Sigmoid colon (tissue), 7 donors: ENCODE data around the gene PAX2. TPM values are rescaled to one million over a fixed set of nuclear protein-coding genes. Genes with fewer than 3 reads are reported as not detected.
"Not testable (repeated sequence)": the region's sequence is repeated elsewhere in the genome, so short reads cannot be mapped to it uniquely, and the experiment has no call there.

Experiments used
- DNase-seq: peaks from one replicate; pipeline ENCODE4 v3.0.0-alpha.2; 2019
- H3K27ac ChIP-seq, 4 donors: fragments of 200-600 bp; sonication (generic); one replicate each; pipeline ENCODE4 v1.5.1; 2016 to 2019; ENCODE audit warnings: mild to moderate bottlenecking in 1 of 4
- H3K27me3 ChIP-seq, 3 donors: fragments of 200-600 bp; sonication (generic); one replicate each; pipeline ENCODE4 v1.5.1; 2019; ENCODE audit warnings: mild to moderate bottlenecking in 1 of 3
- H3K36me3 ChIP-seq, 4 donors: fragments of 200-600 bp; sonication (generic); one replicate each; pipeline ENCODE4 v1.5.1; 2016 to 2019
- H3K4me1 ChIP-seq, 4 donors: fragments of 200-600 bp; sonication (generic); one replicate each; pipeline ENCODE4 v1.5.1; 2017 to 2019
- H3K4me3 ChIP-seq, 4 donors: fragments of 200-600 bp; sonication (generic); one replicate each; pipeline ENCODE4 v1.5.1; 2017 to 2019; ENCODE audit warnings: mild to moderate bottlenecking in 2 of 4, moderate library complexity in 1 of 4
- H3K9me3 ChIP-seq, 4 donors: fragments of 200-600 bp in 3 of 4; sonication (generic) in 3 of 4; one replicate each; pipeline versions ENCODE4 v1.5.1 to v1.6.1; 2013 to 2019
- CTCF ChIP-seq, 4 experiments: fragments of 450-650 bp in 3 of 4; fragments of 200-600 bp in 1 of 4; IDR thresholded peaks; one replicate each; pipeline ENCODE4 v1.5.1; 2016 to 2019; ENCODE audit warnings: antibody characterized with exemption in 4 of 4, mild to moderate bottlenecking in 3 of 4, moderate library complexity in 2 of 4
- EP300 ChIP-seq, 4 donors: sonication (generic); formaldehyde crosslinking; IDR thresholded peaks; one replicate each; pipeline ENCODE4 v1.6.1; 2017; ENCODE audit warnings: antibody characterized with exemption in 4 of 4
- POLR2A ChIP-seq, 2 donors: fragments of 450-650 bp; IDR thresholded peaks; one replicate each; pipeline ENCODE4 v1.6.1; 2016; ENCODE audit warnings: antibody characterized with exemption in 2 of 2, mild to moderate bottlenecking in 2 of 2, moderate library complexity in 2 of 2
- POLR2AphosphoS5 ChIP-seq, 4 donors: sonication (generic); formaldehyde crosslinking; IDR thresholded peaks; one replicate each; pipeline ENCODE4 v1.6.1; 2017; ENCODE audit warnings: antibody characterized with exemption in 4 of 4
- WGBS, 2 donors: extraction: QIAGEN DNeasy Blood & Tissue Kit; methylation state at CpG; one replicate each; pipeline ENCODE4 v1.1.7; 2013; 5-methylcytosine and 5-hydroxymethylcytosine counted together
- intact Hi-C: fragments of 100-400 bp; cut with DNase I; formaldehyde crosslinking; loops from one replicate; pipeline ENCODE4 v1.15.1; 2023
- polyA plus RNA-seq, 3 donors: library from polyadenylated mRNA; stranded (reverse); fragments of 200-250 nt; gene quantifications; one replicate each; pipeline ENCODE4 v1.2.3, GENCODE V29; 2013
- total RNA-seq, 4 donors: library from RNA; depleted of rRNA; stranded (reverse); fragments of >200 nt; gene quantifications; one replicate each; pipeline ENCODE4 v1.1.0, GENCODE V29; 2016
- donor health status: healthy with polysubstance abuse.
- donor health status: Bipolar disorder and iron deficiency.
- donor health status: healthy.

PAX2 gene
- total RNA-seq (not detected), polyA plus RNA-seq (not detected)

GRCh38 chr10:100744987-100745881 lies at the start of gene PAX2:
Gene PAX2, plus strand, starts transcription at chr10:100745582. Its CDS starts 679 bp downstream, at chr10:100746261.
- peaks cover 87 to 100% (median 97%) of the 10 kb centered on the region in 3 donors for H3K27me3 ChIP-seq
- DNase-seq: peak; percentile 59
- H3K36me3 ChIP-seq: no peaks in the 10 kb centered on the region
- intact Hi-C loops: loop anchor here (5.0 kb wide), 1 partner anchor 183 kb away; no protein-coding TSS in a partner anchor
- H3K4me3 ChIP-seq: peak within 1 kb of the TSS in 3 of 4 donors; percentile 18 to 37 (median 31)
- TF ChIP-seq POLR2A (IDR thresholded peaks at IDR 0.05) (no peak), POLR2AphosphoS5 (IDR thresholded peaks at IDR 0.05) (no peak), CTCF (IDR thresholded peaks at IDR 0.05) (no peak), EP300 (IDR thresholded peaks at IDR 0.05) (no peak)
- H3K27ac ChIP-seq: no peak within 1 kb of the TSS
- H3K4me1 ChIP-seq: peaks cover 0 to 76% (median 57%) of the 10 kb centered on the region in 4 donors
- WGBS, 2 donors: 2% methylated on average over 75 of the region's 75 CpGs
- no peaks in the 10 kb centered on the region for H3K9me3 ChIP-seq

- Histone ChIP-seq H3K4me3 (no peak overlapping the region), H3K4me1 (no peaks in the 10 kb centered on the region), H3K9me3 (no peaks in the 10 kb centered on the region), H3K27me3 (peaks cover 0 to 6% (median 0%) of the 10 kb centered on the region in 3 donors), H3K36me3 (no peaks in the 10 kb centered on the region), H3K27ac (no peak overlapping the region)
- TF ChIP-seq POLR2AphosphoS5 (IDR thresholded peaks at IDR 0.05): no peak
- no peak for TF ChIP-seq POLR2A (IDR thresholded peaks at IDR 0.05)
- TF ChIP-seq CTCF (IDR thresholded peaks at IDR 0.05): no peak
- TF ChIP-seq EP300 (IDR thresholded peaks at IDR 0.05): no peak
- 45 to 51% methylated on average over 2 of the region's 2 CpGs for WGBS, 2 donors
- no peak for DNase-seq
- intact Hi-C loops: no loop called here
These were observed 48.9 kb upstream of the PAX2 start for GRCh38 chr10:100696477-100696901.

- no peak for DNase-seq
- intact Hi-C loops: no loop called here
These were observed 48.3 kb upstream of the PAX2 start for GRCh38 chr10:100697070-100697469.

GRCh38 chr10:100697631-100698030 lies 47.8 kb upstream of the PAX2 start:
- Histone ChIP-seq H3K36me3 (no peaks in the 10 kb centered on the region), H3K9me3 (no peaks in the 10 kb centered on the region), H3K4me3 (no peak overlapping the region), H3K27ac (no peak overlapping the region), H3K4me1 (no peaks in the 10 kb centered on the region), H3K27me3 (peaks cover 0 to 6% (median 0%) of the 10 kb centered on the region in 3 donors)
- TF ChIP-seq POLR2A (IDR thresholded peaks at IDR 0.05): no peak
- no peak for TF ChIP-seq POLR2AphosphoS5 (IDR thresholded peaks at IDR 0.05)
- TF ChIP-seq CTCF (IDR thresholded peaks at IDR 0.05): no peak
- TF ChIP-seq EP300 (IDR thresholded peaks at IDR 0.05): no peak
- 63 to 70% methylated on average over 4 of the region's 4 CpGs for WGBS, 2 donors
- intact Hi-C loops: no loop called here
- DNase-seq: no peak

More at GRCh38 chr10:100697070-100697469, 48.3 kb upstream of the PAX2 start:
- H3K4me3 ChIP-seq: no peak overlapping the region
- H3K27me3 ChIP-seq: peaks cover 0 to 6% (median 0%) of the 10 kb centered on the region in 3 donors
- no peak overlapping the region for H3K27ac ChIP-seq
- WGBS, 2 donors: 67 to 77% methylated on average over 1 of the region's 1 CpG
- TF ChIP-seq CTCF (IDR thresholded peaks at IDR 0.05) (no peak), POLR2A (IDR thresholded peaks at IDR 0.05) (no peak), EP300 (IDR thresholded peaks at IDR 0.05) (no peak)
- H3K36me3 ChIP-seq: no peaks in the 10 kb centered on the region
- no peaks in the 10 kb centered on the region for H3K4me1 ChIP-seq
- no peaks in the 10 kb centered on the region for H3K9me3 ChIP-seq

GRCh38 chr10:100701704-100702103 lies 43.7 kb upstream of the PAX2 start:
- peaks cover 0 to 30% (median 0%) of the 10 kb centered on the region in 3 donors for H3K27me3 ChIP-seq
- intact Hi-C loops, H3K9me3 ChIP-seq, H3K4me1 ChIP-seq, H3K4me3 ChIP-seq, H3K36me3 ChIP-seq, DNase-seq, H3K27ac ChIP-seq: not testable (repeated sequence)
- 100% methylated on average over 1 of the region's 2 CpGs for WGBS, 2 donors
